Measurements from ENCODE around the gene CADPS.

- TF ChIP-seq CTCF (IDR thresholded peaks at IDR 0.05) (no peak), POLR2A (IDR thresholded peaks at IDR 0.05) (no peak)
Observed at GRCh38 chr3:62876064-62876463, 848 bp upstream of the CADPS start.
